GM12892 (cell line): Measurements from ENCODE around the gene TP53AIP1.
A peak's percentile ranks its signal among the peaks of the same experiment; 100 is the strongest.

Experiments used
- DNase-seq: peaks from one replicate; pipeline ENCODE4 v3.0.0; 2011; ENCODE audit not compliant: insufficient read length
- FAIRE-seq: peaks from 2 replicates; lab custom pipeline; 2011; peaks lifted over from hg19 to GRCh38; lab: Jason Lieb, UNC
- POLR2A ChIP-seq: IDR thresholded peaks from 2 replicates; pipeline ENCODE4 v1.6.1; 2011; ENCODE audit warnings: low read depth, low read length, control low read depth
- POLR2AphosphoS5 ChIP-seq: IDR thresholded peaks from 2 replicates; pipeline ENCODE4 v1.6.1; 2011; ENCODE audit warnings: low read depth, low read length, control low read depth
- TAF1 ChIP-seq: IDR thresholded peaks from 2 replicates; pipeline ENCODE4 v1.6.1; 2011; ENCODE audit warnings: low read depth, mild to moderate bottlenecking, control low read depth, low read length, borderline replicate concordance

The TP53AIP1 gene

DNA sequence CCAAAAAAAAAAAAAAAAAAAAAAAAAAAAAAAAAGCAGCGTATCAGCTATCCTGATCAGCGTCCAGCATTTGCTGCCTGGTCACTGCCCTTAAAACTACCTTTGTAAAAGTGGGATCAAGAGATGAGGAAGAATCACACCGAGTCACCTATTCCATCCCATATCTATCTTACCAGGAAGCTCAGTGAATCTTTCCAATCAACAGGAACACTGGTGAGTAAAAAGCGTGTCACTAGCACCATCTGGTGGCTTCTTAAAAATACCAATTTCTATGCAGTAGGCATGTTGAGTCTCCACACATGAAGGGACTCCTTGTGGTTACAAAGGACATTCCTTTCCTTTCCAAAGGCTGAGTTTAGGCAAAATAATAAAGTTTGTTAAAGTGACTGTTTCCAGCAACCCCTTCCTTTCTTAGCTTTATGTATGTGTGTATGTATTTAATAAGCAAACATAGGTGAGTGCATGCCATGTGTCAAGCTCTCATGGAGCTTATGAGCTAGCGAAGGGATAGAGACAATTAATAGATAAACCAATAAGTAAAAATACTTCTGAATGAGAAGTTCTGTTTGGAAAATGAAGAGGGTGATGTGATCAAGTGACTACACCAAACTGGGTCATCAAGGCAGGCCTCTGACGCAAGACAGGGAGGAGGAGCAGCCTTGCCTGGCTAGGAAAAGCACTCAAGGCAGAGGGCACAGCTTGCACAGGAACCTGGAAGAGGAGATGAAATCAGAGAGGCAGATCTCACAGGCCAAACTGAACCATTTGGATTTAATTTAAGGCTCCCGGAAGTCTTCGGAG is 13.9 kb upstream of the TP53AIP1 start:
- FAIRE-seq (peak; percentile 85), DNase-seq (no peak)
- TF ChIP-seq TAF1 (no peak), POLR2A (no peak), POLR2AphosphoS5 (no peak)

DNA sequence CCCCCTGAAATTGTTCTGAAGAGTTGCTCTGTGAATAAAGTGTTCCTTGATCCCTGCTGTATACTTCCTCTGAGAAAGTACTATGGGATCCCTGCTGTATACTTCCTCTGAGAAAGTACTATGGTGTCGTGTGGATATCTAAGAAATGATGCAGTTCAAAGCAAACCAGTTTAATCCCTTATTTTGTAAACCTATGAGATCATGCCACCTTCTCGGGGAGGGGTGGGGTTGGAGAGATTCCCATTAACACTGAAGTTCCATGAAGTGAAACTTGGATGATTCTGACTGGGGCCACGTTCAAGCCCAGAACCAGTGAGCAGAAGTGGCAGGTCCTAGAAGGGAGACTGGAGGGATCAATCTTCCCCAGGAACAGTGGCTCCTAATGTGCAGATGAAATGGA is 13.0 kb upstream of the TP53AIP1 start:
- TF ChIP-seq POLR2A (no peak), TAF1 (no peak), POLR2AphosphoS5 (no peak)
- FAIRE-seq (no peak), DNase-seq (no peak)

DNA sequence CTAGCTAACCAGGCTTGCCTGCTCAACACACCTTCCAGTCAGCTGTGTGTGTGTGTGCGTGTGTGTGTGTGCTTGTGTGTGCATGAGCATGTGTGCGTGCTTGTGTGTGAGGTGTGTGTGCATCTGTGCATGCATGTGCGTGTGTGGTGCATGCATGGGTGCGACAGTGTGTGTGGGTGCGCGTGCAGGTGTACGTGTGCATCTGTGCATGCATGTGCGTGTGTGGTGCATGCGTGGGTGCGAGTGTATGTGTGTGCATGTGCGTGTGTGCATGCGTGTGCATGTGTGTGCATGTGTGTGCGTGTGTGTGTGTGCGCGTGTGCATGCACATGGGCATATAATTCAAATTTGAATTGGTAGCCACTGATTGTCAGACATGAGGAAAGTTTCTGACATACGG is 10.5 kb upstream of the TP53AIP1 start:
- no peak for DNase-seq
- no peak for FAIRE-seq
- TF ChIP-seq POLR2AphosphoS5 (no peak; the same call in 1 of the 2 replicates), TAF1 (no peak), POLR2A (no peak)

DNA sequence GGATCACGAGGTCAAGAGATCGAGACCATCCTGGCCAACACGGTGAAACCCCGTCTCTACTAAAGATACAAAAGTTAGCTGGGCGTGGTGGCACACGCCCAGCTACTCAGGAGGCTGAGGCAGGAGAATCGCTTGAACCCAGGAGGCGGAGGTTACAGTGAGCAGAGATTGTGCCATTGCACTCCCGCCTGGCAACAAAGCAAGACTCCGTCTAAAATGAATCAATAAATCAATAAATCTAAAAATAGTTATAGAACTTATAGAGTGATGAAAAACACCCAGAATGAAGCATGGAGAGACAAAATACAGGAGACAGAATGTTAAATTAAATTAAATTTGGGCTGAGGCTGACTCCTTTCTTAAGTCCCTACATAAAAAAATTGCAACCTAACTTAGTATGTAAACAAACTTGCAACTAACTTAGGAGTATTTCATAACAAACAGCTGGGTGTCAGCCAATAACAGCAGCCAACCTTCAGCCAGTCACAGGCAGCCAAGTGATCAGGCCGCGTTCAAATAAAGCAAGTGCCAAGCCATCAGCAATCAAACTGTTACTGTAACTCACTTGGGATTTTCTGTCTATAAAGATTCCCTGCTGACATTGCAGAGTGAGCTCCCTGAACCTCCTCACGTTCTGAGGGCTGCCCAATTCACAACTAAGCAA is 7.3 kb upstream of the TP53AIP1 start:
- FAIRE-seq (no peak), DNase-seq (no peak)
- no peak for TF ChIP-seq POLR2A
- TF ChIP-seq TAF1: no peak
- TF ChIP-seq POLR2AphosphoS5: no peak

DNA sequence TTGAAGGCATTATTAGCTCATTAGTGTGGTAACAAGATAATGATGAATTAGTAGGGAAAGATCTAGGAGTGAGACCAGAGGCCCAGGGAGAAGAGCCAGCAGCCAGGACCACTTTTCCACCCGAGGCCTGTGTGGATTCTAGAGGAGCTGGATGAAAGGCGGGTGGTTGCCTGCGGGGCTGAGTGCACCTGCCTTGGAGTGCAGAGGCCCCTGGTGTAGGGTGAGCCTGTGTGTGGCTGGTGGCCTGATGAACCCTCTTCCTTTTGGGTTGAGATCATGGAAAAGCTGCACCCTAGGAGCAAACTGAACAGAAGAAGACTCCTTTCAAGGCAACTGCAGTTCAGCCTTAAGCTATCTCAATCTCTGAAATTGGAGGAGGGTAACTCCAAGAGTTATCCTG is 5.9 kb upstream of the TP53AIP1 start:
- DNase-seq (no peak), FAIRE-seq (no peak)
- TF ChIP-seq TAF1 (no peak), POLR2AphosphoS5 (no peak), POLR2A (no peak)

DNA sequence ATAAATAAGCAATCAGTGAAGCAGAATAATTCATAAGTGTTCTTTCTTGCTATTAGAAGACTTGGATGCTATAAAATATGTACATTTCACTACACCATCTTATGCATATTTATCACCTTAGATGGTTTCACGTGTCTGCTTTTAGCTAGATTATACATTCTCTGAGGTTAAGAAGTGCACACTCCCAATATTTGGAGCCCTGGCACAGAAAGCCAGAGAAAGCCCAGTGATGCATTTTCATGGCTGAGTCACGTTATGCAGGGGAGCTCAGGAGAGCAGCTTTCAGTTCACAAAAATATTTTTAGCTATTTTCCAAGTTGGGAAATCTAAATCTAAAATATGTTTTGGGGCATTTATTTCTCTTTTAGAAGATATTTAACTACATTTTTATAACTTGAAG is 5.1 kb upstream of the TP53AIP1 start:
- no peak for DNase-seq
- no peak for FAIRE-seq
- no peak for TF ChIP-seq TAF1
- no peak for TF ChIP-seq POLR2AphosphoS5
- no peak for TF ChIP-seq POLR2A

DNA sequence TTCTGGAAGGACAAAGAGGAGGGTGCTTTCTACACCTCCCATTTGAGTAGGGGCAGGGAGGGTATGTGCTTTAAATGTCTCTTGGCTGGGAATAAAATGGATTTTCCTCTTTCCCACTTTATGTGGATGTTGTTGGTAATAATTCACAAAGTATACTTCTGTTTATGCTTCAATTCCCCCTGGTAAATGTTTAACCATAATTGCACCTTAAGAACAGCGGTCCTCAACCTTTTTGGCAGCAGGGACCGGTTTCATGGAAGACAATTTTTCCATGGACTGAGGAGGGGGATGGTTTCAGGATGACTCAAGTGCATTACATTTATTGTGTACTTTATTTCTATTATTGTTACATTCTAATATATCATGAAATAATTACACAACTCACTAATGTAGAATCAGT is 4.0 kb upstream of the TP53AIP1 start:
- TF ChIP-seq POLR2AphosphoS5 (no peak), TAF1 (no peak), POLR2A (no peak)
- no peak for DNase-seq
- FAIRE-seq: no peak

DNA sequence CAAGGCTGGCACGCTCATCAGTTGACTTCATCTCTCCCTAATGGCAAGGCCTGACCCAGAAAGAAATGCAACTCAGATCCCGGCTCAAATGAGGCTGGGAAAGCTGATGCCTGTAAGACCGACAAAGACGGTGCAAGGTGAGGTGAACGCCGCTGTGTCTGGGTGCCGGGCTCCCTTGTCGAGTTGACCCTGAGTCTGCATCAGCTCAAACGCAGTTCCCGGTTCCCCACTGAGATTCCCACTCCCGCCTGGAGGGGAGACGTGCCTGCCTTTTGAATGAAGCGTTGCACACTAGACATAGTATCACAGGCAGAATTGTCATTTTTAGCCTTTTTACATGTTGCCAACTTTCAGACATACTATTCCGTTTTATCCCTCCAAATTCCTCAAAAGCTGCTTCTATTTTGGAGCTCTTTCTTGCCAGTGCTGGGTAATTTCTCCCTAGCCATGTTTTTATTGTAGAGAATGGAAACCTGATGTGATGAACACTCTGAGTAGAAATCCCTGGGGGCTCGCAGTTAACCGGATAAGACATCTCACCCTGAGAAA is 831 bp upstream of the TP53AIP1 start:
- DNase-seq: no peak
- no peak for FAIRE-seq
- TF ChIP-seq POLR2AphosphoS5: no peak
- no peak for TF ChIP-seq TAF1
- no peak for TF ChIP-seq POLR2A

DNA sequence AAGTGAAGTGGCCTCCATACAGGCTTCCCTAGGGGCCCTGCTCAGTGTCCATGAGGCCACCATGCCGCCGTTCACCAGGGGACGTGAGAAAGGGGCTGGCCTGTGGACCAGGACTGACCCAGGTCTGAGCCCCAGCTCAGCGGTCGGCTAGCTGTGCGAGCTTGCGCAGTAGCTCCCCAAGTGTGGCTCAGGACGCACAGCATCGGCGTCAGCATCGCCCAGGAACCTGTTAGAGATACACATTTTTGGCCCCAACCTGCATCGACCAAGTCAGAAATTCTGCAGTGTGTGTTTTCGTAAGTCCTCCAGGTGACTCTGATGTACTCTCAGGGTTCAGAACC is 429 bp downstream of the TP53AIP1 start:
- TF ChIP-seq POLR2A (no peak), POLR2AphosphoS5 (no peak), TAF1 (no peak)
- DNase-seq (no peak), FAIRE-seq (no peak)

DNA sequence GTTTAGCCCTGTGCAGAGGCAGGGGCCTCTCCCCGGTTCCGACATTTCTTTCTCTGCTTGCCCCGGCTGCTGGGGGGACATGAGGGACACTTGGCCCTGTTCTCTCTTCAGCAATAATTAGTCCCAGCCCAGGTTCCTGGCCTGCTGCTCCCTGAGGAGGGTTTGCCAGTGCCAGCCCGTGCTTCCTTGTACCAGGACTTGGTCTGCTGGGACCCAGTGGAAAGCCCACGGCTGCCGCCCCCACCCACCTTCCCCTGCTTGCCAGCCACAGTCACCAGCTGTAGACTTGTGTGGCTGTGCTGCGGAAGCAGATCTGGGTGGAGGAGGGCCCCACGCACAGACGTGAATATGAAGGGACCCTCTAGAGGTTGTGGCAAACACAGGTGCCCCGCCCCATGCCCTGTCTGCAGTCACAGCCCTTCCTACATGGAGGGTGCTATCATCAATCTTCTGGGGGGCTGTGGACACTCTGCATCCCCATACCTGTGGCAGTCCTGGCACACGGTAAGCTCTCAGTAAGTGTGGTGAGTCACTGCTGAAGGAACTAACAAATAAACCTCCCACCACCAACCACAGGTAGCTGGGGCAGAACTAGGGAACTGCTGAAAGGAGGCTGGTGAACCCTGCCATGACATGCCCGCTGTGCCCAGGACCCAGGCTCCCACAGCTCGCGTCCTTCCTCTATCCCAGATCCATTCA is 949 bp downstream of the TP53AIP1 start:
- FAIRE-seq: no peak
- TF ChIP-seq POLR2A: no peak
- TF ChIP-seq POLR2AphosphoS5: no peak
- TF ChIP-seq TAF1: no peak
- DNase-seq: no peak

DNA sequence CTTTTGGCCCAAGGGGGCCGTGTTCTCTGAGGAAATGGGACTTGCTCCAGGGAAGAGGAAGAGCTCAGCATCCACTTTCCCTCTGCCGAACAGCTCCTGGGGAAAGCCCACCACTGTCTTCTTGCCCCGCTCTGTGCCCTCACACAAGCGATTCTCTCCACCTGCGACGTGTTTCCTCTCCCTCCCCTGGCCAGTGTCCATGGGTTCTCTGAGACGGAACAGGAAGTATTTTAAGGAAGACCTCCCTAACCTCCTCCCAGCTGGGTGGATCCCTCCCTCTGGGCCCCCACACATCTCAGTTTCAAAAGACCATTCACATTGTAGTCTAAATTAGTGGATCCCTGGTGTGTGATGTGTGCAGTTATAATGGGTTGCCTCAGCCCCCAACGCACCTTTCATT is 1.6 kb downstream of the TP53AIP1 start:
- DNase-seq: no peak
- TF ChIP-seq POLR2A (no peak), TAF1 (no peak)
- no peak for FAIRE-seq

DNA sequence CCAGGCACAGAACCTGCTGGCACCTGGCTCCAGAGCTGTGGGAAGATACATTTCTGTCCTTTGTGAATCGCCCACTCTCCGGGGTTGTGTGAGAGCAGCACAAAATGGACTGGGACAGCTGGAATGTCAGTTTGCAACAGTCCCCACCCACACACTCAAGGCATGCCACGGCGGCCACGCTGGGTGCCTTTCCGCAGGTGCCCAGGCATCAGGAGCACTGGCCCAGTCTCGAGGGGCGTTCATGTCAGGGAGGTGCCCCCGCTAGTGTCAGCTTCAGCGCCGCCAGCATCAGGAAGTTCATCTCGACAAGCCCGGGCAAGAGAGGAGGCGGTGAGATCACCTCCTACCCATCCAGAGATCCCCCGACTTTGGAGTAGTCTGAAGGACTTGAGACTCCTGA is 2.1 kb downstream of the TP53AIP1 start:
- FAIRE-seq: no peak
- DNase-seq: no peak
- TF ChIP-seq TAF1: no peak
- no peak for TF ChIP-seq POLR2A
